GM19193 (cell line): ENCODE measurements around the gene MEX3A.

Experiments used
- POLR2A ChIP-seq: IDR thresholded peaks from 4 replicates; pipeline ENCODE4 v1.6.1; 2011; ENCODE audit not compliant: insufficient read depth, insufficient read length; ENCODE audit errors: extremely low read depth

MEX3A gene

GRCh38 chr1:156108664-156109241 is 26.5 kb upstream of the MEX3A start:
- no peak for TF ChIP-seq POLR2A

- TF ChIP-seq POLR2A: no peak
Observed at GRCh38 chr1:156108057-156108456, 25.8 kb upstream of the MEX3A start.

- peak; percentile 31 for TF ChIP-seq POLR2A
Observed at GRCh38 chr1:156106624-156107488, 24.6 kb upstream of the MEX3A start.

GRCh38 chr1:156104861-156105832 is 22.9 kb upstream of the MEX3A start:
- TF ChIP-seq POLR2A: no peak

- TF ChIP-seq POLR2A: no peak
Observed at GRCh38 chr1:156104065-156104810, 22.0 kb upstream of the MEX3A start.

GRCh38 chr1:156103521-156103947 is 21.3 kb upstream of the MEX3A start:
- no peak for TF ChIP-seq POLR2A

GRCh38 chr1:156102633-156103511 is 20.6 kb upstream of the MEX3A start:
- no peak for TF ChIP-seq POLR2A

- TF ChIP-seq POLR2A: no peak
Observed at GRCh38 chr1:156101880-156102279, 19.6 kb upstream of the MEX3A start.

GRCh38 chr1:156100205-156100995 is 18.1 kb upstream of the MEX3A start:
- no peak for TF ChIP-seq POLR2A

GRCh38 chr1:156099282-156099681 is 17.0 kb upstream of the MEX3A start:
- TF ChIP-seq POLR2A: no peak

- TF ChIP-seq POLR2A: no peak
Observed at GRCh38 chr1:156098784-156099183, 16.5 kb upstream of the MEX3A start.

GRCh38 chr1:156097499-156098178 is 15.4 kb upstream of the MEX3A start:
- peak; percentile 14 for TF ChIP-seq POLR2A
